GM13976 (cell line): ENCODE results near the gene TDO2.

Experiments used
- DNase-seq: peaks from one replicate; pipeline ENCODE4 v3.0.0; 2012; ENCODE audit warnings: low spot score
- in situ Hi-C: fragments of 300-500 bp; cut with MboI; formaldehyde crosslinking; loops from one replicate; pipeline ENCODE4 v1.12.0; 2022; ENCODE audit warnings: low sequenced_read_pairs, mixed read lengths, inconsistent platforms; ENCODE audit not compliant: unreplicated experiment
- TF ChIP-seq, protein P1 (sequence below): IDR thresholded peaks from 2 replicates; pipeline ENCODE4 v1.5.1; 2012; ENCODE audit warnings: borderline replicate concordance, mild to moderate bottlenecking; ENCODE audit not compliant: insufficient read depth; ENCODE audit errors: extremely low read depth, missing control alignments, control extremely low read depth

TDO2 gene

DNA sequence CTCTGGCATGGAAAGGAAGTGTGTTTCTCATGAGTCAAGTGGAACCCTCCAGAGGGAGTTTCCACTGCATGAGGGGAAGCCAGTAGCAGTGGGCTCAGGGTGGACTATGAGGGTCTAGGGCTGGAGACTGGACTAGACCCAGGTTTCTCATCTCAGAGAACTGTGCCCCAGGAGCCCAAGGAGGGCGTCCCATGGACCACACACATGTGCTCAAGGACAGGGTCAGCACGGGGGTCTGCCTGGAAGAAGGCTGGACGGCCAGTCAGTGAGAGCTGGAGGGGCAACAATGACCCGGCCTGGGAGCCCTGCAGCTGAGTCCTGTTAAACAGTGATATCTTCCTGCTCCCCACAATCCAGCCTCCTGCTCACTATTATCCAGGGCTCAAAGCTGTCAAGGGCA lies 55.9 kb downstream of the TDO2 start:
- DNase-seq = no peak
- TF ChIP-seq, protein P1, sequence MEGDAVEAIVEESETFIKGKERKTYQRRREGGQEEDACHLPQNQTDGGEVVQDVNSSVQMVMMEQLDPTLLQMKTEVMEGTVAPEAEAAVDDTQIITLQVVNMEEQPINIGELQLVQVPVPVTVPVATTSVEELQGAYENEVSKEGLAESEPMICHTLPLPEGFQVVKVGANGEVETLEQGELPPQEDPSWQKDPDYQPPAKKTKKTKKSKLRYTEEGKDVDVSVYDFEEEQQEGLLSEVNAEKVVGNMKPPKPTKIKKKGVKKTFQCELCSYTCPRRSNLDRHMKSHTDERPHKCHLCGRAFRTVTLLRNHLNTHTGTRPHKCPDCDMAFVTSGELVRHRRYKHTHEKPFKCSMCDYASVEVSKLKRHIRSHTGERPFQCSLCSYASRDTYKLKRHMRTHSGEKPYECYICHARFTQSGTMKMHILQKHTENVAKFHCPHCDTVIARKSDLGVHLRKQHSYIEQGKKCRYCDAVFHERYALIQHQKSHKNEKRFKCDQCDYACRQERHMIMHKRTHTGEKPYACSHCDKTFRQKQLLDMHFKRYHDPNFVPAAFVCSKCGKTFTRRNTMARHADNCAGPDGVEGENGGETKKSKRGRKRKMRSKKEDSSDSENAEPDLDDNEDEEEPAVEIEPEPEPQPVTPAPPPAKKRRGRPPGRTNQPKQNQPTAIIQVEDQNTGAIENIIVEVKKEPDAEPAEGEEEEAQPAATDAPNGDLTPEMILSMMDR = no peak
- in situ Hi-C loops = no loop called here

DNA sequence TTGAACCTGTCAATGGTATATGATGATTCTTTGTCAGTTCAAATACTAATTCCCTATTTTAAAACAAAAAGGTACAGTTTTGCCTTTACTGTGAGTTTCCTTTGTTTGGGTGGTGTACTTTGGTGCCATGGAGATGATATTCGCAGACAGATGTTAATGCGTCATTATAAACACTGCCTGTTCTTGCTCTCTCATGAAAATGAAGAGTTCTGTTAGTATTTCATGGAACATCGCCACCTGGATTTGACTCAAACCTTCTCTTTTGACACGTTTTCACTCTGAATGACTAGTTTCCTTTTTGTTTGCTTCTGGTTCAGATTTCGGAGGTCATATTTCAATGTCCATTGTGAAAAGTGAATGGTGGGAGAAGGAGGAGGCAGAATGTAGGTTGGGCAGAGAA lies 57.0 kb downstream of the TDO2 start:
- no peak for DNase-seq
- TF ChIP-seq, protein P1 = no peak
- in situ Hi-C loops = no loop called here

DNA sequence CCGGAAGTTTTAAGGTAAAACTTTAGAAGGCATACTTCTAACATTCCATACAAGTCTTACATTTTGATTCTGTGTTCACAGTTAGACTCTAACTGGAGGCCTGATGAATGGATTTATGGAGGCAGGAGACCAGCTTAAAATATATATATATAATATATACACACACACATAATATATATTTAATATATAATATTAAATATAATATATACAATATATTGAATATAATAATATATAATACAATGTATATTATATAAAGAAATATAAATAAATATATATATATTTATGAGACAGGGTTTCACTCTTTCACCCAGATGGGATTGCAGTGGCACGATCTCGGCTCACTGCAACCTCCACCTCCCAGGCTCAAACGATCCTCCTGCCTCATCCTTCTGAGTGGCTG lies 58.1 kb downstream of the TDO2 start:
- in situ Hi-C loops = no loop called here
- TF ChIP-seq, protein P1 = no peak
- no peak for DNase-seq

DNA sequence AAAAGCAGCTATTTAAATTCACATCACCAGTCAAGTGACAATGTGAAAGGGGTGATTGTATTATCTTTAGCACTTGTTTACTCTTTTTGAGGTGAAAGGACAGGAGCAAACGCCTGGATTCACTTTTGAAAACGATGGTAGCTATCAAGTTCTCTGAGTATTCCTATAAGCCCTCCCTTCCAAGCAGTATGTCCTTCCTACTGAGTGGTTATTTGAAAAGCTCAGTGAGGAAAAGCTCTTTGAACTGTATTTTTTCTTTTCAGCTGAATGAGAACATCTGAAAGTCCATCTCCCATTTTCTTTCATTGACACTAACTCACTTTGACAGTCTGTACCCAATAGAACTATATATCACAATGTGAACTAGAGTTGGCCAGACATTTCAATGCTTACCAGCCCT lies 59.3 kb downstream of the TDO2 start:
- in situ Hi-C loops = no loop called here

DNA sequence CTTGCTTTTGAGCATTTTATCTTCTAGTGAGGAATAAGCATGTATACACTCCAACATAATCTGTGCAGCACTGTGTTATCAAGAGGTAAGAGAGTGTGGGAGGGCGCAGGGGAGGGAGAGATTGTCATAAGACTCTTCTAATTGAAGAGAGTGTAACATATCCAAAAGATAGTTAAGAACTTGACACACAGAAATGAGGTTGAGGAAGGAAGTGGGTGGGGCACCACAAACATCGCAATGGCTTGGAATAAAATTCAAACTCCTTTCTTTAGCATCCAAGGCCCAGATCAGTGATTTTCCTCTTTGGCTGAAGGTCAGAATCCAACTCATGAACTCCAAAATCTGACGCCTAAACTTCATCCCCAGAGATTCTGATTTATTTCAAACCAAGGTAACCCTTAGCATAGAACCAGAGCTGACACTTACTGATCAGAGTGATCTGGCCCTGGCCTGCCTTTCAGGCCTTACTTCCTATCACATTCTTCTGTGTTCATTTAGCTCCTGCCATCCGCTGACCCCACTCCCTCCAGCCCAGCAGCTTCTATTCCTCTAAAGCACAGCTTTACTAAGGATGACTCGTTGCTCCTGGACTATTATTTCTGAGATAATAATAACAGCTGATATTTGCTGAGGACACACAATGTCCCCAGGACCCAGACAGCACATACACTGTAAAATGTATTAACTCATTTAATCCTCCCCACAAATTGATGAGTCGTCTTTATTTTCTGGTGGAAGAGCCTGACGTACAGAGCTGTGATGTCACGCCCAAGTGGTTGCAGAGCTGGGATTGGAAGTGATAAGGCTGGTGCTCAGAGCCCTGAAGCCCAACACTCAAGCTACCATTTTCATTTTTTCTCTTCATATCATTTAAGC lies 60.8 kb downstream of the TDO2 start:
- in situ Hi-C loops = no loop called here
- DNase-seq = no peak
- TF ChIP-seq, protein P1 = no peak

More for the DNA sequence above, 59.3 kb downstream of the TDO2 start:
- TF ChIP-seq, protein P1 = no peak
- DNase-seq = no peak

DNA sequence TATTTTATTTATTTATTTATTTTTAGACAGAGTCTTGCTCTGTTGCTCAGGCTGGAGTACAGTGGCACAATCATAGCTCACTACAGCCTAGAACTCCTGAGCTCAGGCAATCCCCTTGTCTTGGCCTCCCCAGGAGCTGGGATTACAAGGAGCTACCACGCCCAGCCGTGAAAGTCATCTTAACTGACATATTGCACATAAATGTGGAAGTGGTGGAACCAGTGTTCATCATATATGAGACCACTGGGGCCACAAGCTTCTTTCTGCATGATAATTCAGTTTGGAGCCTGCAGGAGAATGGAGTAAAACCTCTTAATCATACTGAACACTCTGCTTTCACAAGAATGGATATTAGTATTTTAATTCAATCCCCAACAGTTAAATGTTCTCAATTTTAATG lies 62.7 kb downstream of the TDO2 start:
- TF ChIP-seq, protein P1 = no peak
- no peak for DNase-seq
- in situ Hi-C loops = no loop called here
